ENCODE measurements around the gene MND1.

DNA sequence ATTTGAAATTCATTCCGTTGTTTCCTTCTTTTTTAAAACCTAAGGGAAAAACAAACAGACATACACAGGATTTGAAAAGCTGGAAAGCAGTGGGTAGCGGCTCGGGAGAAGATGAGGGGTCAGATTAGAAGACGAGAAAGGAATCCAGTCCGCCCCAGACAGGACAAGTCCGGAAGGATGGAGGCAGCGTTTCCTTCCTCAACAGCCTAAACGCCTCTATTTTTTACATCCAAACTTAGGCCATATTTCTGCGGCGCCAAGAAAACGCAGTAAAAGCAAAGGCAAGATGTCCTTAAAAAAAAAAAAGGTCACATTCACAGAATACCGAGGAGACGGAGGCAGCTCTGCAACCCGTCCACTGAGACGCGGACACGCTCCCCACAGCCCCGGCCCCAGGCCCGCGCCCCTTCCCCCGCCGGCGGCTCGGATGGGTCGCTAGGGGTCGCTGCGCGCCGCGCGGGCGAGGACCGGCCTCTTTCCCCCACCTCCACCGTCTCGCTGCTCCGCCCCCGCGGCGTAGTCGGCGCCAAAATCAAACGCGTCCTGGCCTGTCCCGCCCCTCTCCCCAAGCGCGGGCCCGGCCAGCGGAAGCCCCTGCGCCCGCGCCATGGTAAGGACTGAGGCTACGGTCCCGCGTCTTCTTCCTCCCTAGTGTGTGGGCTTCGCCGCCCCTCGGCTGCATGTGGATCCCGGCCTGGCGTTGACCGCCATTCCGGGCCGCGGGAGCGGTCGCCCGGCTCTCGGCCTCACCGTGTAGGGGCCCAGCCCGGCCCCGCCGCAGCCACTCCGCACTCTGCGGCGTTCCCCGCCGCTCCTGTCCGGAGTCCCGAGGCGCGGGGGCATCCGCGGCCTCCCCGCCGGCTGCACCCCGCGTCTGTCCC is at the start of gene MND1:
- TF ChIP-seq, protein P1, sequence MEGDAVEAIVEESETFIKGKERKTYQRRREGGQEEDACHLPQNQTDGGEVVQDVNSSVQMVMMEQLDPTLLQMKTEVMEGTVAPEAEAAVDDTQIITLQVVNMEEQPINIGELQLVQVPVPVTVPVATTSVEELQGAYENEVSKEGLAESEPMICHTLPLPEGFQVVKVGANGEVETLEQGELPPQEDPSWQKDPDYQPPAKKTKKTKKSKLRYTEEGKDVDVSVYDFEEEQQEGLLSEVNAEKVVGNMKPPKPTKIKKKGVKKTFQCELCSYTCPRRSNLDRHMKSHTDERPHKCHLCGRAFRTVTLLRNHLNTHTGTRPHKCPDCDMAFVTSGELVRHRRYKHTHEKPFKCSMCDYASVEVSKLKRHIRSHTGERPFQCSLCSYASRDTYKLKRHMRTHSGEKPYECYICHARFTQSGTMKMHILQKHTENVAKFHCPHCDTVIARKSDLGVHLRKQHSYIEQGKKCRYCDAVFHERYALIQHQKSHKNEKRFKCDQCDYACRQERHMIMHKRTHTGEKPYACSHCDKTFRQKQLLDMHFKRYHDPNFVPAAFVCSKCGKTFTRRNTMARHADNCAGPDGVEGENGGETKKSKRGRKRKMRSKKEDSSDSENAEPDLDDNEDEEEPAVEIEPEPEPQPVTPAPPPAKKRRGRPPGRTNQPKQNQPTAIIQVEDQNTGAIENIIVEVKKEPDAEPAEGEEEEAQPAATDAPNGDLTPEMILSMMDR (IDR thresholded peaks at IDR 0.05) = peak in 1 of 3 donors; percentile 55
- no peak for TF ChIP-seq POLR2A (IDR thresholded peaks at IDR 0.05)

Data from lower leg skin (tissue), 3 donors.